ENCODE data around the gene LMNA. TPM values are rescaled to one million over a fixed set of nuclear protein-coding genes. Genes with fewer than 3 reads are reported as not detected.

Gene LMNA
- total RNA-seq, 1 donor from 2014 or later: 20.5 TPM

DNA sequence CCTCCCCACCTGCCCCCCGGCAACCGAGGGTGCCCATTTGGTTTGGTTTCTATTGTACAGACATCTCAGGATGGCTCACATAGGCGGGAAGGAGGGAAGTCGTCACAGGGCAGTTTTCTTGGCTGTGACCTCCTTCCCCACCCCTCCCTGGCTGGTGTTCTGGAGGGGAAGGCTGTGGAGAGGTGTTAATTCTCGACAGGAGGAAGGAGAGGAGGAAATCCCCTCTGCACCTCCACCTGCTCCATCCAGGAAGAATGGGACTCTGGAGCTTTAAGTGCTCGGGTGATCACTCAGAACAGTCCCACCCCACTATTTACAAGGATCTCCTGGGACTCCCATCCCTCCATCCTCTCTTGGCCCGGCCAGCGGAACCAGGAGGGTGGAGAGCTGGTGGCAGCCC is 39.9 kb upstream of the LMNA start:
- Histone ChIP-seq H3K36me3 (no peaks in the 10 kb centered on the region), H3K79me2 (ENCODE audit: low read depth) (peaks cover 85% of the 10 kb centered on the region), H3K27me3 (no peaks in the 10 kb centered on the region), H2AFZ (replicated peaks) (no peak overlapping the region), H3K9me3 (ENCODE audit: low read depth) (no peaks in the 10 kb centered on the region), H3K4me1 (peaks cover 92% of the 10 kb centered on the region), H3K27ac (peak overlapping the region; percentile 76), H4K20me1 (ENCODE audit: low read depth) (peaks cover 95% of the 10 kb centered on the region), H3K9ac (no peak overlapping the region), H3K4me3 (peak overlapping the region; percentile 99), H3K4me2 (peak overlapping the region; percentile 97), H3F3A (ENCODE audit: low read depth) (peaks cover 87% of the 10 kb centered on the region)
- TF ChIP-seq, protein P1, sequence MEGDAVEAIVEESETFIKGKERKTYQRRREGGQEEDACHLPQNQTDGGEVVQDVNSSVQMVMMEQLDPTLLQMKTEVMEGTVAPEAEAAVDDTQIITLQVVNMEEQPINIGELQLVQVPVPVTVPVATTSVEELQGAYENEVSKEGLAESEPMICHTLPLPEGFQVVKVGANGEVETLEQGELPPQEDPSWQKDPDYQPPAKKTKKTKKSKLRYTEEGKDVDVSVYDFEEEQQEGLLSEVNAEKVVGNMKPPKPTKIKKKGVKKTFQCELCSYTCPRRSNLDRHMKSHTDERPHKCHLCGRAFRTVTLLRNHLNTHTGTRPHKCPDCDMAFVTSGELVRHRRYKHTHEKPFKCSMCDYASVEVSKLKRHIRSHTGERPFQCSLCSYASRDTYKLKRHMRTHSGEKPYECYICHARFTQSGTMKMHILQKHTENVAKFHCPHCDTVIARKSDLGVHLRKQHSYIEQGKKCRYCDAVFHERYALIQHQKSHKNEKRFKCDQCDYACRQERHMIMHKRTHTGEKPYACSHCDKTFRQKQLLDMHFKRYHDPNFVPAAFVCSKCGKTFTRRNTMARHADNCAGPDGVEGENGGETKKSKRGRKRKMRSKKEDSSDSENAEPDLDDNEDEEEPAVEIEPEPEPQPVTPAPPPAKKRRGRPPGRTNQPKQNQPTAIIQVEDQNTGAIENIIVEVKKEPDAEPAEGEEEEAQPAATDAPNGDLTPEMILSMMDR (IDR thresholded peaks at IDR 0.05): no peak
- TF ChIP-seq EZH2 (IDR thresholded peaks at IDR 0.05) (no peak), EZH2phosphoT487 (IDR thresholded peaks at IDR 0.05) (no peak)
- Mint-ChIP-seq H3K27ac (peak overlapping the region; percentile 59), H3K4me3 (peak overlapping the region; percentile 56), H3K36me3 (peaks cover 42% of the 10 kb centered on the region), H3K27me3 (ENCODE audit: insufficient read depth, low read depth) (peaks cover 10% of the 10 kb centered on the region), H3K9me3 (no peaks in the 10 kb centered on the region), H3K4me1 (peaks cover 87% of the 10 kb centered on the region)
- DNase-seq (ENCODE audit: low spot score): peak; percentile 47

DNA sequence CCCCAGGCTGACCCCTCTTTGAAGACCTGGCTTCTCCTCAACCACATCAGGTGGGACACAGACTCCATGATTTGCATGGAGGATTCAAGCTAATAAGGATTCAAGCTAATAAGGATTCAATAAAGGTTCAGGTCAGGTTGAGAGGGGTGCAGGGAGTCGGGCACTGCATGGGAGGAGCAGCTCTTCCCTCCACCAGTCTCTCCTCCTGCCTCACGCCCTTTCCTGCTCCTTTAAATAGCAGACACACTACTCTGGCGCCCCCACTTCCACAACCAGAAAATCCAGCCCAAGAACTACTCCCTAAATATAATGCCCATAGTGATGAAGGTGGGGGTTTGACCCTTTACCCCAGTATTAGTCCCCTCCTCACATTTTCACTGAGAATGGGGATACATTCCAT is 39.3 kb upstream of the LMNA start:
- Mint-ChIP-seq H3K27me3 (ENCODE audit: insufficient read depth, low read depth) (peaks cover 10% of the 10 kb centered on the region), H3K4me1 (peaks cover 90% of the 10 kb centered on the region), H3K36me3 (peaks cover 45% of the 10 kb centered on the region), H3K9me3 (no peaks in the 10 kb centered on the region), H3K4me3 (peak overlapping the region; percentile 60), H3K27ac (peak overlapping the region; percentile 13)
- Histone ChIP-seq H2AFZ (replicated peaks) (no peak overlapping the region), H3K4me3 (peak overlapping the region; percentile 99), H3K4me2 (peak overlapping the region; percentile 97), H3K4me1 (peaks cover 92% of the 10 kb centered on the region), H3K27ac (peak overlapping the region; percentile 76), H4K20me1 (ENCODE audit: low read depth) (peaks cover 99% of the 10 kb centered on the region), H3K9me3 (ENCODE audit: low read depth) (no peaks in the 10 kb centered on the region), H3F3A (ENCODE audit: low read depth) (peaks cover 91% of the 10 kb centered on the region), H3K27me3 (no peaks in the 10 kb centered on the region), H3K36me3 (no peaks in the 10 kb centered on the region), H3K79me2 (ENCODE audit: low read depth) (peaks cover 90% of the 10 kb centered on the region), H3K9ac (no peak overlapping the region)
- peak; percentile 35 for DNase-seq (ENCODE audit: low spot score)
- TF ChIP-seq EZH2phosphoT487 (IDR thresholded peaks at IDR 0.05) (no peak), EZH2 (IDR thresholded peaks at IDR 0.05) (no peak)
- TF ChIP-seq, protein P1 (IDR thresholded peaks at IDR 0.05): peak; percentile 18

DNA sequence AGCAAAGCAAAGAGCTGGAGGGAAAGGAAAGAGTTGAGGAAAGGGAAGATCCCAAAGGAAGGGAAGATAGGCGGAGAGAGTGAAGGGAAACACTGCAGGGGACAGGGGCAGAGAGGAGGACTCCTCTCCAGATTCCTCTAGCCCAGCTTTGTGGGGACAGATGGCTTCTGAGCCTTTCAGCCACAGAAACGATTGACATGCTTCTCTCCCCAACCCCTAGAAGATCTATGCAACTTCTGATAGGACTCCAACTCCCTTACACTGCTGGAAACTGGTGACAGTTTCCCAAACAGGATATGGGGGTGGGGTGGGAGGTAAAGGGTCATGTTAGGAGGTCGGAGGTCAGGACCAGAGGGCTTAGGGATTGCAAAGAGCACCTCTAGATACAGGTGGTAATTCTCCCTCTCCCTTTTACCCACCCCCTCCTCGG is 38.7 kb upstream of the LMNA start:
- Histone ChIP-seq H3K79me2 (ENCODE audit: low read depth) (peaks cover 97% of the 10 kb centered on the region), H4K20me1 (ENCODE audit: low read depth) (peaks cover 99% of the 10 kb centered on the region), H2AFZ (replicated peaks) (no peak overlapping the region), H3F3A (ENCODE audit: low read depth) (peaks cover 97% of the 10 kb centered on the region), H3K36me3 (no peaks in the 10 kb centered on the region), H3K27ac (peak overlapping the region; percentile 76), H3K27me3 (no peaks in the 10 kb centered on the region), H3K4me2 (peak overlapping the region; percentile 97), H3K9ac (no peak overlapping the region), H3K4me3 (peak overlapping the region; percentile 99), H3K9me3 (ENCODE audit: low read depth) (no peaks in the 10 kb centered on the region), H3K4me1 (peaks cover 86% of the 10 kb centered on the region)
- DNase-seq (ENCODE audit: low spot score): peak; percentile 46
- no peak for TF ChIP-seq EZH2phosphoT487 (IDR thresholded peaks at IDR 0.05)
- TF ChIP-seq EZH2 (IDR thresholded peaks at IDR 0.05): no peak
- Mint-ChIP-seq H3K4me1 (peaks cover 85% of the 10 kb centered on the region), H3K9me3 (no peaks in the 10 kb centered on the region), H3K27ac (no peak overlapping the region), H3K27me3 (ENCODE audit: insufficient read depth, low read depth) (peaks cover 9% of the 10 kb centered on the region), H3K36me3 (peaks cover 45% of the 10 kb centered on the region), H3K4me3 (peak overlapping the region; percentile 60)

DNA sequence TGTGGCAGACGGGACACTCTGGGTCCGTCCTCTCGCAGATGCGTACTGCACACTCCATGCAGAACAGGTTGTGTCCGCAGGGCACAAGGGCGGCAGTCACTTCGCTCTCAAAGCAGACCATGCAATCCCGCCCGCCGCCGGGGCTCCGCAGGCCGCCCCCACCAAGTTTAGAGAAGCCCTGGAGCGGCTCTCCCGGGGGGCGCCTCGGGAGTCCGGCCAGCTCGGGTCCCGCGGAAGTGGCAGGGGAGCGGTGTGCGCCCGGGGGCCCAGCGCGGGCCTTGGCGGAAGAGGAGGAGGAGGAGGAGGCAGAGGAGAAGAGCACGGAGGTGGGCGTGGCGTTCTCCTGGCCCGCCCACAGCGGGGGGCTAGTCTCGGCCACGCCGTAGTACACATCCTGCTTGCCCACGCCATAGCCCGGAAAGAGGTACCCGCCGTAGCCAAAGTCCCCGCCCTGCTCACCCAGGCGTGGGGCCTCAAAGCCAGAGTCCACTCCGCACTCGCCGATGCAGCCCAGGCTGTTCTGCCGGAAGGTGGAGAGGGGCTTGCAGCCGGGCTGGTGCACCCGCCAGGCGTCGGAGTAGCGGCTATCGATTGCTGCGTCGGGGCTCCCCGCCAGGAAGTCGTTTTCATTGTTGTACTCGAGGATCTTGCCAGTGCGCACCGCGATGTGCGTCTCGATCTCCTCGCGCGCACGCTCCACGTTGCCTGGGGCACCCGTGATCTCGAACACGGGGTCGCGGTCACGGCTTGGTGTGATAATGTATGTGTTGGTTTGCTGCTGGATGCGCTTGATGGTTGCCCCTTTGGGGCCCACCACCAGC is 37.7 kb upstream of the LMNA start:
- Mint-ChIP-seq H3K36me3 (peaks cover 41% of the 10 kb centered on the region), H3K27ac (no peak overlapping the region), H3K4me3 (peak overlapping the region; percentile 99), H3K27me3 (ENCODE audit: insufficient read depth, low read depth) (peaks cover 11% of the 10 kb centered on the region), H3K9me3 (no peaks in the 10 kb centered on the region), H3K4me1 (peaks cover 77% of the 10 kb centered on the region)
- H3K4me2 ChIP-seq: peak overlapping the region; percentile 97
- peaks cover 100% of the 10 kb centered on the region for H3K79me2 ChIP-seq (ENCODE audit: low read depth)
- H2AFZ ChIP-seq (replicated peaks): no peak overlapping the region
- DNase-seq (ENCODE audit: low spot score): peak; percentile 70
- peaks cover 91% of the 10 kb centered on the region for H4K20me1 ChIP-seq (ENCODE audit: low read depth)
- no peak overlapping the region for H3K9ac ChIP-seq
- peaks cover 94% of the 10 kb centered on the region for H3F3A ChIP-seq (ENCODE audit: low read depth)
- H3K4me1 ChIP-seq: peaks cover 77% of the 10 kb centered on the region
- TF ChIP-seq, protein P1 (IDR thresholded peaks at IDR 0.05): no peak
- TF ChIP-seq EZH2 (IDR thresholded peaks at IDR 0.05): no peak
- no peak for TF ChIP-seq EZH2phosphoT487 (IDR thresholded peaks at IDR 0.05)
- peak overlapping the region; percentile 76 for H3K27ac ChIP-seq
- no peaks in the 10 kb centered on the region for H3K36me3 ChIP-seq
- no peaks in the 10 kb centered on the region for H3K9me3 ChIP-seq (ENCODE audit: low read depth)
- no peaks in the 10 kb centered on the region for H3K27me3 ChIP-seq
- peak overlapping the region; percentile 99 for H3K4me3 ChIP-seq
